Subcutaneous adipose tissue (tissue), 4 donors: ENCODE data around the gene CCDC88C. TPM values are rescaled to one million over a fixed set of nuclear protein-coding genes. Genes with fewer than 3 reads are reported as not detected.

Source experiments
- total RNA-seq, 4 donors: library from RNA; depleted of rRNA; stranded (reverse); fragments of >200 nt; gene quantifications; one replicate each; pipeline ENCODE4 v1.1.0, GENCODE V29; 2016
- TF ChIP-seq, protein P1 (sequence below): fragments of 450-650 bp; IDR thresholded peaks from one replicate; pipeline ENCODE4 v1.5.1; 2016; ENCODE audit warnings: low read depth, mild to moderate bottlenecking, control low read depth, antibody characterized with exemption, moderate library complexity

Gene CCDC88C
- total RNA-seq, 4 donors from 2014 or later = 7.3 to 16.2 (median 8.8) TPM

DNA sequence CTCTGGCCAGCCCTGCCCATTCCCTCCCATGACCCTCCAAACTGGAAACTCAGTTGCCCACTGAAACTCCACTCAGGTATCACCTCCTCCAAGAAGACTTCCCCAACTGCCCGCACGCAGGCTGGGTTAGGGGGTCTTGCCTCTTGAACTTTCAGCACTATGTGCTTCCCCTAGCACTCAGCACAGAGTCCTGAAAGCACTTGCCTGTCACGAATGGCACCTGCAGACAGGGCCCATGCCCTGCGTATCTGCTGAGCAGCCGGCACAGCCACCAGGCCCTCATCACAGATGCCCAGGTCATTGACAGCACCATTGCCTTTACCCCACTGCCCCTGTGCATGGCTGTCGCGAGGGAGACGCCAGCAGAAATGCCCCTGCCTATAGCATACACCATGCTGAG lies 11.2 kb downstream of the CCDC88C start:
- TF ChIP-seq, protein P1, sequence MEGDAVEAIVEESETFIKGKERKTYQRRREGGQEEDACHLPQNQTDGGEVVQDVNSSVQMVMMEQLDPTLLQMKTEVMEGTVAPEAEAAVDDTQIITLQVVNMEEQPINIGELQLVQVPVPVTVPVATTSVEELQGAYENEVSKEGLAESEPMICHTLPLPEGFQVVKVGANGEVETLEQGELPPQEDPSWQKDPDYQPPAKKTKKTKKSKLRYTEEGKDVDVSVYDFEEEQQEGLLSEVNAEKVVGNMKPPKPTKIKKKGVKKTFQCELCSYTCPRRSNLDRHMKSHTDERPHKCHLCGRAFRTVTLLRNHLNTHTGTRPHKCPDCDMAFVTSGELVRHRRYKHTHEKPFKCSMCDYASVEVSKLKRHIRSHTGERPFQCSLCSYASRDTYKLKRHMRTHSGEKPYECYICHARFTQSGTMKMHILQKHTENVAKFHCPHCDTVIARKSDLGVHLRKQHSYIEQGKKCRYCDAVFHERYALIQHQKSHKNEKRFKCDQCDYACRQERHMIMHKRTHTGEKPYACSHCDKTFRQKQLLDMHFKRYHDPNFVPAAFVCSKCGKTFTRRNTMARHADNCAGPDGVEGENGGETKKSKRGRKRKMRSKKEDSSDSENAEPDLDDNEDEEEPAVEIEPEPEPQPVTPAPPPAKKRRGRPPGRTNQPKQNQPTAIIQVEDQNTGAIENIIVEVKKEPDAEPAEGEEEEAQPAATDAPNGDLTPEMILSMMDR = no peak

DNA sequence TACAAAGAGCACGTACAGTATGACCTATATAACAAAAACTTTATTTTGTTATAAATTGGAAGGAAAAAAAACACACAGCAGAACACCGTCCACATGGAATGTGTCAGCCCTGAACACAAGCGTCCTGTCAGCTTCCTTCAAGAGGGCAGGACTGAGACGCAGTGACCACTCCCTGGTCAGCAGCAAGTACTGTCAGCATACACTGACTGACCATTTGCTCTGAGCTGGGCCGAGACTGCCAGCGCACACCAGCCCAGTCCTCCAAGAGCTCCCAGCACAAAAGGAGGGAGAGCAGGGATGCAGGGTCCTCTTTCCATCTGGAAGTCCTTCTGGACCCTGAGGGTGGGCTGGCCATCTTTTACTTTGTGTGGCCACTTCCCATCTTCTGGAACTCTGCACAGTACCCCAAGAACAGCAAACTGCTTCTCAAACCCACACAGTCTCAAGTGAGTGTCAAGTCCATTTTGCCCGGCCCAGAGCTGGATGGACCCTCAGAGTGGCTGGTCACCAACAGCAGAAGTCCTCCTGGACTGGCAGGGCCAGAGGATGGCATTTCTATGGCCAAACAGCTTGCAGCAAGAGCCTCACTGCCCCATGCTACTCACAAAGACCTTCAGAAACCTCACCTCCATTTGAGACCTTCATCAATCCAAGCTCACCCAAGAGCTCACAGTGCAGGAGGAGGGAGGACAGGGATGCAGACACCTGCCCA lies 11.7 kb downstream of the CCDC88C start:
- TF ChIP-seq, protein P1 = no peak

DNA sequence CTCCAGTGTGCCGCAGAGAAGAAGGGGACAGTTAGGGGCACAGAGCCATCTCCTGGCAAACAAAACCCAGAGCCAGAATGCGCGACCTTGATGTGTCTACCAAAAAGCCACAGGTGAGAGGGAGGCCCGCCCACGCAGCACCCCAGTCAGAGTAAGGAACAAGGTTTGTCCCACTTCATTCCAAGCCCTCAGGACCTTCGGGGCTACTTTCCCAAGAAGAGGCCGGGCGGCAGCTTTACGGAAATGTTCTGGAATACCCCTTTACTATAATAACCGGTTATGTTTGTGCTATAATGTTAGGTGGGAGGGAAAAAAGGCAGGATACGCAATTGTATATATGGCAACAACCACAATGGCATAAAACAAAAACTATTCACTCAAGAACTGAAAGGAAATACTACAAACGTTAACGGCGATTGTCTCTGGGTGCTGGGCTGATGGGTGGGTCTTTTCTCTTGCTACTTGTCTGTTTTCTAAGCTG lies 12.3 kb downstream of the CCDC88C start:
- TF ChIP-seq, protein P1 = no peak

DNA sequence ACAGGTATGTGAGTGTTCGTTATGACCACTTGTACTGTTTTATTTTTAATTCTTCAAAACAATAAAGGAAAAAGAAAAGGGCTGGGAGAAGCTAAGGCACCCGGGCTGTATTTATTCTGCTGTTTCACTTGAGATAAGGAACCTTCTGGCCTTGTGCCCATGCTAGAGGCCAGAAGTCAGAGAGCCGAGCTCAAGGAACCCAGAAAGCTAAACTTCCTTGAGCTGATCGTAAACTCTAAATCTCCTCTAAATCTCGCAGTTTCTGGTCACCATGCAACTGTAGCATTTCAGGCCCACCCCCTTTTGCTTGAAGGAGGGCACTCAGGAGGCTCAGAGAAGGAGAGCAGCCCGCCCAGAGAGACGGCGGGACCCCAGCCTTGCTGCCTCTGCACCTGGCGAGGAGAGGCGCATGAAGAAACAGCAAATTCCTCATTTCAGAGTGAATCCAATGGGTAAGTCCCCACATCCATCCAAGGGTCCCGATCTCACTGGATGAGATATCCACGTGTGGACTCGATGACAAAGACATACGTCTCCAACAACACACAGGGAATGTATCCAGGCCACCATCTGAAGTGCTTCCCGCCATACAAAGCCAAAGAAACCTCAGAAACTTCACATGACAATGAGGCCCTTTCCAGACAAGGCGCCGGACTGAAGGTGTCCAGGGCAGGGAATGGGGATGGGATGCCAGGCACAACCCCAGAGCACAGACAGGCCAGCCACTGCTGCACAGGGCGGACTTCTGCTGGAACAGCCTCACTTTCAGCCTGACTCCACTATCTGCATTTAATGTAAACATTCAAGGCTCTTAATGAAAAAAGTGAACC lies 14.6 kb downstream of the CCDC88C start:
- TF ChIP-seq, protein P1 = no peak

DNA sequence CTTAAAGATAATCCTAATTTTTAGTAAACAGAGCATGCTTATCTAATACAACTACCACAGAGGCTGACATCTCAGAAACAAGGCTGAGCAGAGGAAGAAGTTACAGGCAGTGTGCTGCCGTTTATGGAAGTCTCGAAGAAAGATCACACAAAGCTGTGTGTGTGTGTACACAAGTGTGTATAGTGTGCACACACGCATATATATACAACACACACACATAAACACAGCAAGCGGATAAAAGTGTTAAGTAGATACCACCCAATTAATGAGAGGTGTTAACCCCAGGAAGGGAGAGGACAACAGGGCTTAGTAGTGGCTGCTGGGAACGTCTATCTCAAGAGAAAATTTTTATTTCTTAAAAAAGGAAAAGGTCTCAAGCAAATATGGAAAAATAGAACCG lies 15.3 kb downstream of the CCDC88C start:
- TF ChIP-seq, protein P1 = no peak

DNA sequence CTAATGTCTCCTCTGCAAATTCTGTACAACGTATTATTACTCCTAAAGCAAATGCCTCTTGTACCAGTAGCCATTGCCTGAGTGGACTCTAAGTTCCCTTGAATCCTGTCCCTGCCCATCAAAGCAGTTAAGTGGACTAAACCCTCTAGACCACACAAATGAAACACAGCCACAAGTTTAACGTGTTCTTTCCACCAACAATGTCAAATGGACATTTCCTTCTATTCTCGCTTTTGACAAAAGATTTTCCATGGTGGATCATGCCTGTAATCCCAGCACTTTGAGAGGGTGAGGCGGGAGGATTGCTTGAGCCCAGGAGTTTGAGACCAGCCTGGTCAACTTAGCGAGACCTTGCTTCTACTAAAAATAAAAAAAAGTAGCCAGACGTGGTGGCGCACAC lies 15.9 kb downstream of the CCDC88C start:
- TF ChIP-seq, protein P1 = no peak

DNA sequence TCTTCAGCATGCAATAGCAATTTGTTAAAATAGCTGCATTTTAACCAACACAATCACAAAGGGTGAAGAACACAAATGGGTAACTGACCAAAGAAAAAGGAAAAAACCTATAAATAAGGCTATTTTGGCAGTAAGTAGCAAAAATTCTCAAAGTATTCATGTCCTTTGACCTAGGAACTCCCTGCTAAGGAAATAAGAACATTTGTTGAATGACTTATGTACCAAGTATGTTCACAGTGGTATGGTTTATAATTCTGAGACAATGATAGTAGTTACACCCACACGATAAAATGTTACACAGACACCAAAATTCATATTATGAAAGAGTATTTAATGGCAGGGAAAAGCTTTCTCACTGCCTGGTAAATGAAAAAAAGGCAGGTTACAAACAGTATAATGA lies 16.9 kb downstream of the CCDC88C start:
- TF ChIP-seq, protein P1 = no peak
